ENCODE results near the gene SLC25A5.

The SLC25A5 gene

DNA sequence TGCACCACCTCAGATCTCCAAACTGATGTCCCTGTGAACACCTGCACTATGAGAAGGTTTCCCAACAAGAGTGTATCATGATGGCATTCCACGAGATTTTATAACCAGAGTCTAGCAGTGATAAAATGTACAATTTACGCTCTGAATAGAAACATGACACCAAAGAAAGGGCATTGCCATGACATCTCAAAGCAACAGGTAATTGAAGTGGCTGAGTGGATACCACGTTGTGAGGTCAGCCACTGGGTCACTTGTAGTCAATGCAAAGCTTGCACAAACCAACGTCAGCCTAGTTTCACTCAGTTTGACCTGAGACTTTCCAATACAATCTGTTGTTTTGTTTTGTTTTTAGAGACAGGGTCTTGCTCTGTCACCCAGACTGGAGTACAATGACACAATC, 15.0 kb upstream of the SLC25A5 start:
- H3K4me3 ChIP-seq (ENCODE audit: low read length), result no peak overlapping the region
- H3K27ac ChIP-seq (ENCODE audit: low read depth, low read length), result no peak overlapping the region
- H3K9ac ChIP-seq (ENCODE audit: low read depth, low read length), result no peak overlapping the region
- no peaks in the 10 kb centered on the region for H3K9me3 ChIP-seq (ENCODE audit: insufficient read depth, low read depth, low read length)
- 90% methylated on average over 4 of the region's 4 CpGs for WGBS
- no peaks in the 10 kb centered on the region for H3K4me1 ChIP-seq (ENCODE audit: insufficient read depth, low read length)
- no peaks in the 10 kb centered on the region for H3K27me3 ChIP-seq (ENCODE audit: insufficient read depth, low read length)
- no peaks in the 10 kb centered on the region for H3K36me3 ChIP-seq (ENCODE audit: insufficient read depth, low read length)

DNA sequence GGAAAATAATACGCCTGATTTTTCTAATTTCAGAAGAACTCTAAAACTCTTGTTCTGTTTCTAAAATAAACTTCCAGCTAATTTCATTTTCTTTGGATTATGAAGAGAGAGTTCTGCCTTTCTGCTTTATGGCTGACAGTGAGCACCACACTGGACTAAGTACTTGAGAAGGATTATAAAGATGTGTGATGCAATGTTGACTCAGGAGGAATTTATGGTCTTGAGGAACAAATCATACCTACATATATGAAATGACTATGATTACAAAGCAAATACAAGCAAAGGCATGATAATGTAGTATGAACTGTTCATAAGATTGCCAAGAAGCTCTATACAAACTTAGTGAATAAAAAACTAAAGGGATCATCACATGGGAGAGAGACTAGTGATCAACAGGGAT, 13.0 kb upstream of the SLC25A5 start:
- H3K9ac ChIP-seq (ENCODE audit: low read depth, low read length), result no peak overlapping the region
- no peaks in the 10 kb centered on the region for H3K36me3 ChIP-seq (ENCODE audit: insufficient read depth, low read length)
- no peaks in the 10 kb centered on the region for H3K27me3 ChIP-seq (ENCODE audit: insufficient read depth, low read length)
- H3K9me3 ChIP-seq (ENCODE audit: insufficient read depth, low read depth, low read length), result no peaks in the 10 kb centered on the region
- H3K4me3 ChIP-seq (ENCODE audit: low read length), result no peak overlapping the region
- H3K27ac ChIP-seq (ENCODE audit: low read depth, low read length), result no peak overlapping the region
- H3K4me1 ChIP-seq (ENCODE audit: insufficient read depth, low read length), result no peaks in the 10 kb centered on the region
- no CpG with 5 or more reads among the region's 1 CpG for WGBS

DNA sequence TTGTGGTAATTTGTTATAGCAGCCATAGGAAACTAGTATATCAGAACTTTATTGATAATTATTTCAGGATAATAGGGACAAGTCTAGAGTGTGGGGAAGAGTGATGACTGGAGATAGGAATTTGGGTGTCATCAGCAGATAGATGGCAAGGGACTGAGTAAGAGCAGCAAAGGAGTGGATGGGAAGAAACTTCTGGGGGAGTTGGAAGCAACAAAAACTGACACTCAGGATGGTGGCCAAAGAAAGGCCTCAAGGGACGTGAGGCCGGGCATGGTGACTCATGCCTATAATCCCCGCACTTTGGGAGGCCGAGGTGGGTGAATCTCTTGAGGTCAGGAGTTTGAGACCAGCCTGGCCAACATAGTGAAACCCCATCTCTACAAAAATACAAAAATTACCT, 9.1 kb upstream of the SLC25A5 start:
- H3K9me3 ChIP-seq (ENCODE audit: insufficient read depth, low read depth, low read length), result no peaks in the 10 kb centered on the region
- no peak overlapping the region for H3K9ac ChIP-seq (ENCODE audit: low read depth, low read length)
- no peak overlapping the region for H3K4me3 ChIP-seq (ENCODE audit: low read length)
- 91% methylated on average over 4 of the region's 4 CpGs for WGBS
- no peaks in the 10 kb centered on the region for H3K4me1 ChIP-seq (ENCODE audit: insufficient read depth, low read length)
- no peaks in the 10 kb centered on the region for H3K36me3 ChIP-seq (ENCODE audit: insufficient read depth, low read length)
- H3K27me3 ChIP-seq (ENCODE audit: insufficient read depth, low read length), result no peaks in the 10 kb centered on the region
- no peak overlapping the region for H3K27ac ChIP-seq (ENCODE audit: low read depth, low read length)

DNA sequence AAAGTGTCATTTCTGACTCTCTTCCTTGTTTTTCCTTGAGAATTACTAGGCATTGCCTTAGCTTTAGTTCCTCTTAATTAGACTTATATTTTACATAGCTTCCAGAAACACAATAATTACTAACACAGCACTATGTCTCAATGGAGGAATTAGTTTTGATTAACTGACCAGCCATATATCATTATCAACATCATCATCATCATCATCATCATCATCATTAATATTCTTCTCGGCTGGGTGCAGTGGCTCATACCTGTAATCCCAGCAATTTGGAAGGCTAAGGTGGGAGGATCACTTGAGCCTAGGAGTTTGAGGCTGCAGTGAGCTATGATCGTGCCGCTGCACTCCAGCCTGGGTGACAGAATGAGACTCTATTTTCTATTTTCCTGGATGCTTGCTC, 2.7 kb upstream of the SLC25A5 start:
- H3K27ac ChIP-seq (ENCODE audit: low read depth, low read length), result no peak overlapping the region
- H3K9me3 ChIP-seq (ENCODE audit: insufficient read depth, low read depth, low read length), result no peaks in the 10 kb centered on the region
- no peaks in the 10 kb centered on the region for H3K4me1 ChIP-seq (ENCODE audit: insufficient read depth, low read length)
- peaks cover 14% of the 10 kb centered on the region for H3K36me3 ChIP-seq (ENCODE audit: insufficient read depth, low read length)
- no peak overlapping the region for H3K4me3 ChIP-seq (ENCODE audit: low read length)
- WGBS, result 92% methylated on average over 2 of the region's 3 CpGs
- H3K27me3 ChIP-seq (ENCODE audit: insufficient read depth, low read length), result no peaks in the 10 kb centered on the region
- H3K9ac ChIP-seq (ENCODE audit: low read depth, low read length), result no peak overlapping the region

DNA sequence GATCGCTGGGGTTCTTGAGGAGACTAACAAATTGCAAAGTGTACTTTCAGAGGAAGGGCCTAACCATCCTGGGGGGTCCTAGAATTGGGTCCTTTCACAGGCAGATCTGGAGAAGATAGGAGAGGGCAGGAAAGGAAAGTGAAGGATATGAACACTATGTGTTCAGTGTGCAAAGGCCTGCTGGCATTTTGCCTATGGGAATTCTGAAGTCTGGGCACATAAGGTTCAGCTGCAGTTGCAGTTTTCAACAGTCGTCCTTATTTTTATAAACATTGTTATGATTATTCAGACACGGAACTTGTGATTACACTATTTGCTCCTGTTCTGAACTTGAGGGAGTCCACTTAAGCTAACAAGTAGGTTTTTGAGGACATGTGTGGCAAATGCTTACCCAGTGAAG, 1.3 kb upstream of the SLC25A5 start:
- no peak overlapping the region for H3K27ac ChIP-seq (ENCODE audit: low read depth, low read length)
- H3K9me3 ChIP-seq (ENCODE audit: insufficient read depth, low read depth, low read length), result no peaks in the 10 kb centered on the region
- 93% methylated on average over 3 of the region's 3 CpGs for WGBS

DNA sequence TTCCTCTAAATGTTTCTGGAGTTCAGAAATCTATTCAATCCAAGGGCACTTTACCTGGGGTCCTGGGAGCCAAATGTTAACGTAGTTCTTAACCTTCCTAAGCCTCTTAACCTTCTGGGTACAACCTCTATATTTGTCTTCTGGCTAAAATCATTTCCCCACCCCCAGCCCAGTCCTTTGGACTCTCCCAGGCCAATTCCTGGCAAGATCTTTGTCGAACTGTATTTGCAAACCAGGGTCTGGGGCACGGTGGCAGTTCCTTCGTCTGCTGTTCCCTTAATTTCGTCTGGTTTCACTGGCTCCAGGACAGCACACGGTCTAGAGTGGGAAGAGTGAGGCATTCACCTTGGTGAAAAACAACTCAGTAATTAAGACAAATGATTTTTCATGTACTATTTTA, 811 bp upstream of the SLC25A5 start:
- Histone ChIP-seq H3K27ac (ENCODE audit: low read depth, low read length) (no peak overlapping the region), H3K4me1 (ENCODE audit: insufficient read depth, low read length) (no peaks in the 10 kb centered on the region), H3K9me3 (ENCODE audit: insufficient read depth, low read depth, low read length) (no peaks in the 10 kb centered on the region), H3K27me3 (ENCODE audit: insufficient read depth, low read length) (no peaks in the 10 kb centered on the region), H3K36me3 (ENCODE audit: insufficient read depth, low read length) (peaks cover 25% of the 10 kb centered on the region), H3K9ac (ENCODE audit: low read depth, low read length) (no peak overlapping the region), H3K4me3 (ENCODE audit: low read length) (peak overlapping the region; percentile 94; the same call in 1 of the 2 replicates)
- WGBS, result 83% methylated on average over 5 of the region's 6 CpGs

More for the DNA sequence above, 1.3 kb upstream of the SLC25A5 start:
- H3K4me1 ChIP-seq (ENCODE audit: insufficient read depth, low read length), result no peaks in the 10 kb centered on the region
- H3K4me3 ChIP-seq (ENCODE audit: low read length), result no peak overlapping the region
- peaks cover 25% of the 10 kb centered on the region for H3K36me3 ChIP-seq (ENCODE audit: insufficient read depth, low read length)
- no peaks in the 10 kb centered on the region for H3K27me3 ChIP-seq (ENCODE audit: insufficient read depth, low read length)
- H3K9ac ChIP-seq (ENCODE audit: low read depth, low read length), result no peak overlapping the region

DNA sequence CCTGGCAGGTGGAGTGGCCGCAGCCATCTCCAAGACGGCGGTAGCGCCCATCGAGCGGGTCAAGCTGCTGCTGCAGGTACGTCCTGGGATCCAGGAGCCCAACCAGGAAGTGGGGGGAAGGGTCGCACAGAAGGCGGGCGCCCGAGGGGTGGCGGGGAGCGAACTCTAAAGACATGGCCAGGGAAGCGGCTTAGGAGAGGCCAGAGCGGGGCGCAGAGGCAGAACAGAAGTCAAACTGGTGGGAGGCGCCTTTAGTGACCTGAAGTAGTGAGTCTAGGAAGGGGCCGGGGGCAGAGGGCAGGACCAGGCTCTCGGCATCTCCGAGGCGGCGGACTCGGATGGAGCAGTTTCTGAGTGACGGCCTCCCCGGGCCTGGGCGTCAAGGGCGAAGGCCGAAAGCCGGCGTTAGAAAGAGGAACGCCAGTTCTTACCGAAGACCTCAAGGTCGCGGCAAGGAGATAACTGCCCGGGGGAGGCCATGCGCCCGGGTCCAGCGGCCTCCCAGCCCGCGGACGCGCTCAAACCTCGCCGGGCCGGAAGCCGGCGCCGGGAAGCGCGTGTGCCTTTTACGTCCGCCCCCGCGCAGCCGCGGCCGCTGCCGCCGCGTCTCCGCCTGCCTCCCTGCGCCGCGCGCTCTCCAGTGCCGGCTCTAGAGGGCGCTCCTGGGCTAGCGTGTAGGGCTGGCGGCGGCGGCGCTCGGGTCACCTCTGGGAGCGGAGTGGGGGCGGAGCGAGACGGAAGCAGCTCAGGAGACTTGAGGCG, 488 bp downstream of the SLC25A5 start:
- Histone ChIP-seq H3K27ac (ENCODE audit: low read depth, low read length) (peak overlapping the region; percentile 91), H3K4me1 (ENCODE audit: insufficient read depth, low read length) (no peaks in the 10 kb centered on the region), H3K4me3 (ENCODE audit: low read length) (peak overlapping the region; percentile 94), H3K27me3 (ENCODE audit: insufficient read depth, low read length) (no peaks in the 10 kb centered on the region), H3K36me3 (ENCODE audit: insufficient read depth, low read length) (peaks cover 25% of the 10 kb centered on the region), H3K9ac (ENCODE audit: low read depth, low read length) (peak overlapping the region; percentile 90), H3K9me3 (ENCODE audit: insufficient read depth, low read depth, low read length) (no peaks in the 10 kb centered on the region)
- under 1% methylated on average over 78 of the region's 78 CpGs for WGBS

DNA sequence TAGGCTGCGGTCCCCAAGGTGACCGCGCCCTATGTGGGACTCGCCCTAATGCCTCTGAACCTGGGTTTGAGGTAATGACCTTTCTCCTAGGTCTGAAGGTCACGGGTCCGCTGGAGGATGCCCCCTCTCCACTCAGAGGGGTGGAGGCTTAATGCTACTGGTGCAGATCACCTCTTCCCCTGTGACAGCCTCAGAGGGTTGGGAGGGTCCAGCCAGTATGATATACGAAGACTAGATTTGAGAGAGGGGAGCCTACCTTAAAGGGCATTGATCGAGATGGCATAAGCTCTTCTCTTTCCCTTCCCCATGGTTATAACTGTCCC, 1.0 kb downstream of the SLC25A5 start:
- H3K27ac ChIP-seq (ENCODE audit: low read depth, low read length), result no peak overlapping the region
- no peaks in the 10 kb centered on the region for H3K4me1 ChIP-seq (ENCODE audit: insufficient read depth, low read length)
- H3K27me3 ChIP-seq (ENCODE audit: insufficient read depth, low read length), result no peaks in the 10 kb centered on the region
- H3K9ac ChIP-seq (ENCODE audit: low read depth, low read length), result peak overlapping the region; percentile 77
- H3K4me3 ChIP-seq (ENCODE audit: low read length), result peak overlapping the region; percentile 94
- 22% methylated on average over 7 of the region's 8 CpGs for WGBS
- H3K36me3 ChIP-seq (ENCODE audit: insufficient read depth, low read length), result peaks cover 25% of the 10 kb centered on the region
- no peaks in the 10 kb centered on the region for H3K9me3 ChIP-seq (ENCODE audit: insufficient read depth, low read depth, low read length)

DNA sequence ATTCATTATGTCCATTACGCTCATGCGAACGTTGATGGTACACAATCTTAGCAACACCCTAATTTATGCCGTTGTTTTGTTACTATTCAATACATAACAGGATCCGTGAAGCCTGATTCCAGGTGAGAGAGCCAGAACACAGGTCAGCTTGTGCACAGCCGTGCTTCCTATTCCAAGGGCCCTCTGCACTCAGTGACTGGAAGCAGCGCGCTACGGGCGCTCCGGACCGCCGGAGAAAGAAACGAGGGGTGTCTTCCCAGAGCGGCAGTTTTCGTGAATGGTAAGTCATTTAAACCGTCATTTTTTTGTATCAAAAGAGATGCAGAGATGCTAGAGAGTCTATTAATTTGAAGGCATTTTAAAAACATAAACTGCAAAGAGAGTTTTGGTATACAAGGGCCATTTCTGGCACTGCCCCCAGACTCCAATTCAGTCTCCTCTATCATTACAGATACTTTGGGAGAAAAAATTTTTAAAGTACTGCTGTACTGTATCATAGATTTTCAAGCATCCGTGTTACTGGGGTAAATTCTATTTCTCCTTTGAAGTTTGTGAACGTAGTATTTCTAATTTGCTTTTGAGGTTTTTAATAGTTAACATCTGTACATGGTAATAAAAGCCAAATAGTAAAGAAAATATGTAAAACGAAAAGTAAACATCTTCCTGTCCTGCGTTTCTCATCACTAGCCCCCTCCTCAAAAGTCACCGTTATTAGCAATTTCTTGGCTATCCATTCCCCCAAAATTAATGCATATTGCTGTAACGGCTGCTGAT, 6.6 kb downstream of the SLC25A5 start:
- 94% methylated on average over 22 of the region's 23 CpGs for WGBS
- Histone ChIP-seq H3K9ac (ENCODE audit: low read depth, low read length) (no peak overlapping the region), H3K27ac (ENCODE audit: low read depth, low read length) (no peak overlapping the region), H3K36me3 (ENCODE audit: insufficient read depth, low read length) (peaks cover 18% of the 10 kb centered on the region), H3K9me3 (ENCODE audit: insufficient read depth, low read depth, low read length) (no peaks in the 10 kb centered on the region), H3K4me1 (ENCODE audit: insufficient read depth, low read length) (no peaks in the 10 kb centered on the region), H3K4me3 (ENCODE audit: low read length) (no peak overlapping the region), H3K27me3 (ENCODE audit: insufficient read depth, low read length) (no peaks in the 10 kb centered on the region)

DNA sequence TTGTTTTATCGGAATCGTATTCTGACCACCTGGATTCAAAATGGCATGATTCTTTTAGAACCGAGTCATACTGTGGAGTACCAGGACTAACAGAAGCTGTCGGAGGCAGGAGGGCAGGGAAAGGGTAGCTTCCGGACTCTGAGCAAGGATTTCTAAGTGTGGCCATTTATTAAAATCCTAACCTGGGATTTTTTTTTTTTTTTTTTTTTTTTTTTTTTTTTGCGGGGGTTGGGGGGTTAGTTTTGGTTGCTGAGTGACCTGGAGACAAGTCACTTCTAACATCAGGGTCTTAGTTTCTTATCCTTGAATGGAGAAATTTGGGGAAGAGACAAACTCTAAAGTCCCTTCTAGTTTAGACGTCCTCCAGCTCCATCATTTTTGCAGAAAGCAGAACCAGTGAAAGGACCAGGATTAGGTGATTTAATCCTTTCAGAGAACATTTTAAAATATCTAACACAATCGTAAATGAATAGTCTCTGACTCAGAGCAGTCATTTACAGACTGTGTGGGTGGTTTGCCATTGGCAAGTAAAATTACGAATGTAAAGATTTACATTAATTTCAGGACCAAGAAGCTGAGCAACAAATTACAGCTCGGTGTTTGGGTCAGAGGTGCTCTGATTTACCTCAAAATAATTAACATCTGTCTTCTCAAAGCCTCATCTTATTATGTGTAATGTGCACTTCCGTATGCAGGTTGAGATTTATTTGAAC, 7.3 kb downstream of the SLC25A5 start:
- H3K27ac ChIP-seq (ENCODE audit: low read depth, low read length), result no peak overlapping the region
- no peaks in the 10 kb centered on the region for H3K27me3 ChIP-seq (ENCODE audit: insufficient read depth, low read length)
- H3K4me1 ChIP-seq (ENCODE audit: insufficient read depth, low read length), result no peaks in the 10 kb centered on the region
- no peak overlapping the region for H3K9ac ChIP-seq (ENCODE audit: low read depth, low read length)
- H3K9me3 ChIP-seq (ENCODE audit: insufficient read depth, low read depth, low read length), result no peaks in the 10 kb centered on the region
- WGBS, result 84% methylated on average over 8 of the region's 11 CpGs
- H3K4me3 ChIP-seq (ENCODE audit: low read length), result no peak overlapping the region
- peaks cover 10% of the 10 kb centered on the region for H3K36me3 ChIP-seq (ENCODE audit: insufficient read depth, low read length)

DNA sequence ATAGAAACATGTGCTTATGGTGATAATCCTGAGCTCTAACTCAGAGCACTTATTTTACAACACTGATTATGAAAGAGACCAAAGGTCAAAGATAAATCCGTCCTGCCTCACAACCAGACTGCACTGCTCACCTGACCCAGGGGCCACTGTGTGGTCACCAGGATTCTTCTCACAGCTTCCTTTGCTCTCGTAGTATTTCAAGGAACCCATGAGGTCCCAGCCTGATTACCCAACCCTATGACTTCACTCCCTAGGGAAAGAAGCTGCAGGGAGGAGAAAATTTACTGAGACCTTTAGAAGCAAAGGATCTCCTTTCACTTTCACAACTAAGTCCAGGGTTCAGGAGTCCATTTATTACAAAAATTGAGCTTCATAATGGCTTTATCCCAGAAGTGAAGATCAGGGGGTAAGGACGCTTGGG, 9.6 kb downstream of the SLC25A5 start:
- 73% methylated on average over 3 of the region's 3 CpGs for WGBS
- Histone ChIP-seq H3K27ac (ENCODE audit: low read depth, low read length) (no peak overlapping the region), H3K9ac (ENCODE audit: low read depth, low read length) (no peak overlapping the region), H3K4me1 (ENCODE audit: insufficient read depth, low read length) (no peaks in the 10 kb centered on the region), H3K36me3 (ENCODE audit: insufficient read depth, low read length) (no peaks in the 10 kb centered on the region), H3K27me3 (ENCODE audit: insufficient read depth, low read length) (peaks cover 4% of the 10 kb centered on the region), H3K9me3 (ENCODE audit: insufficient read depth, low read depth, low read length) (no peaks in the 10 kb centered on the region), H3K4me3 (ENCODE audit: low read length) (no peak overlapping the region)

Data from HUES64 (cell line).